HG02610 (cell line): ENCODE results near the gene NETO2.
A peak's percentile ranks its signal among the peaks of the same experiment; 100 is the strongest.
"Not testable (repeated sequence)": the region's sequence is repeated elsewhere in the genome, so short reads cannot be mapped to it uniquely, and the experiment has no call there.

Experiments
- ATAC-seq: cut with Tn5 transposase; IDR thresholded peaks from one replicate; pipeline ENCODE4 v1.9.1; 2021; ENCODE audit warnings: mild to moderate bottlenecking, moderate library complexity; ENCODE audit not compliant: unreplicated experiment

The NETO2 gene

GRCh38 chr16:47143677-47144558 lies at the start of gene NETO2:
NETO2 (minus strand) TSS chr16:47143945; CDS start chr16:47143612, 333 bp downstream.
- ATAC-seq = peak; percentile 49

GRCh38 chr16:47182318-47182717 lies 38.6 kb upstream of the NETO2 start:
- no peak for ATAC-seq

- not testable (repeated sequence) for ATAC-seq
Measured at GRCh38 chr16:47181066-47181465, 37.3 kb upstream of the NETO2 start.

- ATAC-seq = no peak
Measured at GRCh38 chr16:47180073-47180472, 36.3 kb upstream of the NETO2 start.

- no peak for ATAC-seq
Measured at GRCh38 chr16:47175152-47175551, 31.4 kb upstream of the NETO2 start.

GRCh38 chr16:47162670-47163420 lies 19.1 kb upstream of the NETO2 start:
- ATAC-seq = no peak

GRCh38 chr16:47161464-47161863 lies 17.7 kb upstream of the NETO2 start:
- no peak for ATAC-seq

- no peak for ATAC-seq
Measured at GRCh38 chr16:47160422-47160821, 16.7 kb upstream of the NETO2 start.

GRCh38 chr16:47158992-47159391 lies 15.2 kb upstream of the NETO2 start:
- ATAC-seq = no peak

- no peak for ATAC-seq
Measured at GRCh38 chr16:47156680-47157215, 13.0 kb upstream of the NETO2 start.

GRCh38 chr16:47152501-47152900 lies 8.8 kb upstream of the NETO2 start:
- ATAC-seq = not testable (repeated sequence)

GRCh38 chr16:47150067-47150466 lies 6.3 kb upstream of the NETO2 start:
- ATAC-seq = no peak

GRCh38 chr16:47144559-47144877 lies 773 bp upstream of the NETO2 start:
- ATAC-seq = no peak

GRCh38 chr16:47142821-47143676 lies 696 bp downstream of the NETO2 start:
- peak; percentile 65 for ATAC-seq

GRCh38 chr16:47142486-47142820 lies 1.3 kb downstream of the NETO2 start:
- ATAC-seq = no peak

- peak; percentile 53 for ATAC-seq
Measured at GRCh38 chr16:47141773-47142485, 1.8 kb downstream of the NETO2 start.

GRCh38 chr16:47140686-47141085 lies 3.1 kb downstream of the NETO2 start:
- ATAC-seq = no peak

GRCh38 chr16:47139561-47140185 lies 4.1 kb downstream of the NETO2 start:
- no peak for ATAC-seq

- not testable (repeated sequence) for ATAC-seq
Measured at GRCh38 chr16:47137925-47138324, 5.8 kb downstream of the NETO2 start.
